Fibroblast of pulmonary artery (primary cell): ENCODE measurements around the gene KCNQ5.
A peak's percentile ranks its signal among the peaks of the same experiment; 100 is the strongest.

Experiments used
- DNase-seq: peaks from one replicate; pipeline ENCODE4 v3.0.0-alpha.2; 2010; ENCODE audit warnings: low read depth
- H3K4me3 ChIP-seq: replicated peaks from 2 replicates; pipeline ENCODE4 v1.5.1; 2011; ENCODE audit warnings: low read depth, mild to moderate bottlenecking, control low read depth, low read length, moderate library complexity
- CTCF ChIP-seq: IDR thresholded peaks from 2 replicates; pipeline ENCODE4 v1.5.1; 2011; ENCODE audit warnings: mild to moderate bottlenecking, control low read depth, low read length, inconsistent platforms; ENCODE audit errors: missing control alignments

KCNQ5 gene

GRCh38 chr6:72755752-72756151 lies 133.9 kb downstream of the KCNQ5 start:
- no peak for TF ChIP-seq CTCF
- no peak for DNase-seq
- H3K4me3 ChIP-seq, result no peak overlapping the region

GRCh38 chr6:72757048-72757447 lies 135.2 kb downstream of the KCNQ5 start:
- DNase-seq, result no peak
- H3K4me3 ChIP-seq, result no peak overlapping the region
- TF ChIP-seq CTCF, result no peak

GRCh38 chr6:72757926-72758325 lies 136.1 kb downstream of the KCNQ5 start:
- no peak for DNase-seq
- no peak for TF ChIP-seq CTCF
- no peak overlapping the region for H3K4me3 ChIP-seq

- no peak for TF ChIP-seq CTCF
- H3K4me3 ChIP-seq, result no peak overlapping the region
- no peak for DNase-seq
Observed at GRCh38 chr6:72758901-72759300, 137.0 kb downstream of the KCNQ5 start.

- peak; percentile 43 for DNase-seq
- no peak overlapping the region for H3K4me3 ChIP-seq
- no peak for TF ChIP-seq CTCF
Observed at GRCh38 chr6:72760114-72760793, 138.4 kb downstream of the KCNQ5 start.

GRCh38 chr6:72761761-72762160 lies 139.9 kb downstream of the KCNQ5 start:
- TF ChIP-seq CTCF, result no peak
- no peak overlapping the region for H3K4me3 ChIP-seq
- no peak for DNase-seq

GRCh38 chr6:72769459-72770125 lies 147.7 kb downstream of the KCNQ5 start:
- TF ChIP-seq CTCF, result no peak
- H3K4me3 ChIP-seq, result no peak overlapping the region
- no peak for DNase-seq
